ENCODE results near the gene WDR38. TPM values are rescaled to one million over a fixed set of nuclear protein-coding genes. Genes with fewer than 3 reads are reported as not detected.

Gene WDR38
- total and polyA plus RNA-seq, 8 donors = 1.3 to 8.3 (median 3.6) TPM; not detected in 1

- no peak for DNase-seq
- no peak for TF ChIP-seq CTCF (IDR thresholded peaks at IDR 0.05)
- no peak overlapping the region for H3K4me3 ChIP-seq
- peaks cover 0 to 53% of the 10 kb centered on the region in 2 donors for H3K36me3 ChIP-seq
- ATAC-seq = no peak
- H3K27ac ChIP-seq = no peak overlapping the region
- H3K27me3 ChIP-seq = no peaks in the 10 kb centered on the region
- intact Hi-C loops (cut with DNase I) = no loop called here
- peaks cover 22 to 48% of the 10 kb centered on the region in 2 donors for H3K4me1 ChIP-seq
- H3K9me3 ChIP-seq = no peaks in the 10 kb centered on the region
Observed at GRCh38 chr9:124858330-124859046, 5.2 kb downstream of the WDR38 start.

- Histone ChIP-seq H3K4me1 (peaks cover 22 to 51% of the 10 kb centered on the region in 2 donors), H3K4me3 (peak overlapping the region in 1 of 2 donors; percentile 82), H3K36me3 (peaks cover 0 to 53% of the 10 kb centered on the region in 2 donors), H3K27ac (peak overlapping the region in 1 of 2 donors; percentile 86), H3K27me3 (no peaks in the 10 kb centered on the region), H3K9me3 (no peaks in the 10 kb centered on the region)
- no peak for TF ChIP-seq CTCF (IDR thresholded peaks at IDR 0.05)
- intact Hi-C loops (cut with DNase I) = no loop called here
- DNase-seq (no peak), ATAC-seq (no peak)
Observed at GRCh38 chr9:124859803-124860581, 6.7 kb downstream of the WDR38 start.

- DNase-seq = no peak
- ATAC-seq = no peak
- TF ChIP-seq CTCF (IDR thresholded peaks at IDR 0.05) = no peak
- peaks cover 22 to 51% of the 10 kb centered on the region in 2 donors for H3K4me1 ChIP-seq
- peaks cover 0 to 53% of the 10 kb centered on the region in 2 donors for H3K36me3 ChIP-seq
- no peaks in the 10 kb centered on the region for H3K9me3 ChIP-seq
- peak overlapping the region in 1 of 2 donors; percentile 86 for H3K27ac ChIP-seq
- intact Hi-C loops (cut with DNase I) = no loop called here
- no peaks in the 10 kb centered on the region for H3K27me3 ChIP-seq
- H3K4me3 ChIP-seq = peak overlapping the region; percentile 63 to 82
Observed at GRCh38 chr9:124860582-124861341, 7.5 kb downstream of the WDR38 start.

- intact Hi-C loops (cut with DNase I) = no loop called here
- ATAC-seq (peak; percentile 97), DNase-seq (peak; percentile 92 to 99 (median 96))
- peaks cover 22 to 51% of the 10 kb centered on the region in 2 donors for H3K4me1 ChIP-seq
- peak in 1 of 2 donors; percentile 43 for TF ChIP-seq CTCF (IDR thresholded peaks at IDR 0.05)
- H3K36me3 ChIP-seq = peaks cover 0 to 46% of the 10 kb centered on the region in 2 donors
- H3K27ac ChIP-seq = peak within 1 kb of the TSS; percentile 86
- peak within 1 kb of the TSS; percentile 63 to 82 for H3K4me3 ChIP-seq
- no peaks in the 10 kb centered on the region for H3K27me3 ChIP-seq
- H3K9me3 ChIP-seq = no peaks in the 10 kb centered on the region
Observed at GRCh38 chr9:124861342-124862229, 8.3 kb downstream of the WDR38 start, which contains the start of the genes ARPC5L and RPL35. TSS of gene ARPC5L (plus strand) at chr9:124862130. CDS start at chr9:124869291, 7,161 bp downstream. TSS of gene RPL35 (minus strand) at chr9:124861957. CDS start at chr9:124861912, 45 bp downstream.
